ENCODE data around the gene PDE12.

The PDE12 gene

GRCh38 chr3:57555738-57556458 is at the start of gene PDE12:
PDE12 (plus strand) TSS chr3:57556274; CDS start chr3:57556380, 106 bp downstream.
- H3K4me1 ChIP-seq (ENCODE audit: control insufficient read depth, insufficient read depth, low read length): peaks cover 12% of the 10 kb centered on the region
- peak within 1 kb of the TSS; percentile 96 for H3K4me3 ChIP-seq (ENCODE audit: low read length)
- H3K27ac ChIP-seq (ENCODE audit: low read depth, low read length): peak within 1 kb of the TSS; percentile 92
- no peaks in the 10 kb centered on the region for H3K27me3 ChIP-seq (ENCODE audit: control insufficient read depth, insufficient read depth, low read length)
- H3K9ac ChIP-seq (ENCODE audit: low read length): peak within 1 kb of the TSS; percentile 92
- H3K36me3 ChIP-seq (ENCODE audit: control insufficient read depth, insufficient read depth, low read length): peaks cover 5% of the 10 kb centered on the region

- Histone ChIP-seq H3K9ac (ENCODE audit: low read length) (no peak overlapping the region), H3K4me1 (ENCODE audit: control insufficient read depth, insufficient read depth, low read length) (no peaks in the 10 kb centered on the region), H3K27me3 (ENCODE audit: control insufficient read depth, insufficient read depth, low read length) (no peaks in the 10 kb centered on the region), H3K36me3 (ENCODE audit: control insufficient read depth, insufficient read depth, low read length) (no peaks in the 10 kb centered on the region), H3K27ac (ENCODE audit: low read depth, low read length) (no peak overlapping the region), H3K4me3 (ENCODE audit: low read length) (no peak overlapping the region)
Observed at GRCh38 chr3:57512166-57512565, 43.9 kb upstream of the PDE12 start.

- no peak overlapping the region for H3K9ac ChIP-seq (ENCODE audit: low read length)
- H3K36me3 ChIP-seq (ENCODE audit: control insufficient read depth, insufficient read depth, low read length): no peaks in the 10 kb centered on the region
- no peak overlapping the region for H3K4me3 ChIP-seq (ENCODE audit: low read length)
- no peaks in the 10 kb centered on the region for H3K4me1 ChIP-seq (ENCODE audit: control insufficient read depth, insufficient read depth, low read length)
- no peak overlapping the region for H3K27ac ChIP-seq (ENCODE audit: low read depth, low read length)
- H3K27me3 ChIP-seq (ENCODE audit: control insufficient read depth, insufficient read depth, low read length): no peaks in the 10 kb centered on the region
Observed at GRCh38 chr3:57518276-57518915, 37.7 kb upstream of the PDE12 start.

- Histone ChIP-seq H3K36me3 (ENCODE audit: control insufficient read depth, insufficient read depth, low read length) (no peaks in the 10 kb centered on the region), H3K4me1 (ENCODE audit: control insufficient read depth, insufficient read depth, low read length) (no peaks in the 10 kb centered on the region), H3K9ac (ENCODE audit: low read length) (no peak overlapping the region)
Observed at GRCh38 chr3:57530071-57530608, 25.9 kb upstream of the PDE12 start.

GRCh38 chr3:57538465-57538864 is 17.6 kb upstream of the PDE12 start:
- Histone ChIP-seq H3K36me3 (ENCODE audit: control insufficient read depth, insufficient read depth, low read length) (no peaks in the 10 kb centered on the region), H3K4me3 (ENCODE audit: low read length) (no peak overlapping the region), H3K27ac (ENCODE audit: low read depth, low read length) (no peak overlapping the region), H3K4me1 (ENCODE audit: control insufficient read depth, insufficient read depth, low read length) (no peaks in the 10 kb centered on the region), H3K27me3 (ENCODE audit: control insufficient read depth, insufficient read depth, low read length) (no peaks in the 10 kb centered on the region), H3K9ac (ENCODE audit: low read length) (no peak overlapping the region)

More at GRCh38 chr3:57530071-57530608, 25.9 kb upstream of the PDE12 start:
- no peak overlapping the region for H3K27ac ChIP-seq (ENCODE audit: low read depth, low read length)
- H3K27me3 ChIP-seq (ENCODE audit: control insufficient read depth, insufficient read depth, low read length): no peaks in the 10 kb centered on the region
- H3K4me3 ChIP-seq (ENCODE audit: low read length): no peak overlapping the region

- no peak within 1 kb of the TSS for H3K9ac ChIP-seq (ENCODE audit: low read length)
- H3K36me3 ChIP-seq (ENCODE audit: control insufficient read depth, insufficient read depth, low read length): no peaks in the 10 kb centered on the region
- no peaks in the 10 kb centered on the region for H3K27me3 ChIP-seq (ENCODE audit: control insufficient read depth, insufficient read depth, low read length)
- H3K27ac ChIP-seq (ENCODE audit: low read depth, low read length): no peak within 1 kb of the TSS
- no peaks in the 10 kb centered on the region for H3K4me1 ChIP-seq (ENCODE audit: control insufficient read depth, insufficient read depth, low read length)
- H3K4me3 ChIP-seq (ENCODE audit: low read length): peak within 1 kb of the TSS; percentile 29
Observed at GRCh38 chr3:57544181-57545125, 11.6 kb upstream of the PDE12 start, which contains the start of gene DNAH12. DNAH12 (minus strand) TSS chr3:57544344; CDS start chr3:57542870, 1,474 bp downstream.

- Histone ChIP-seq H3K4me3 (ENCODE audit: low read length) (no peak overlapping the region), H3K27ac (ENCODE audit: low read depth, low read length) (no peak overlapping the region), H3K9ac (ENCODE audit: low read length) (no peak overlapping the region), H3K27me3 (ENCODE audit: control insufficient read depth, insufficient read depth, low read length) (no peaks in the 10 kb centered on the region), H3K4me1 (ENCODE audit: control insufficient read depth, insufficient read depth, low read length) (no peaks in the 10 kb centered on the region), H3K36me3 (ENCODE audit: control insufficient read depth, insufficient read depth, low read length) (no peaks in the 10 kb centered on the region)
Observed at GRCh38 chr3:57545636-57546268, 10.3 kb upstream of the PDE12 start.

- no peak overlapping the region for H3K9ac ChIP-seq (ENCODE audit: low read length)
- H3K27ac ChIP-seq (ENCODE audit: low read depth, low read length): no peak overlapping the region
- no peak overlapping the region for H3K4me3 ChIP-seq (ENCODE audit: low read length)
- no peaks in the 10 kb centered on the region for H3K27me3 ChIP-seq (ENCODE audit: control insufficient read depth, insufficient read depth, low read length)
- H3K4me1 ChIP-seq (ENCODE audit: control insufficient read depth, insufficient read depth, low read length): no peaks in the 10 kb centered on the region
- no peaks in the 10 kb centered on the region for H3K36me3 ChIP-seq (ENCODE audit: control insufficient read depth, insufficient read depth, low read length)
Observed at GRCh38 chr3:57546616-57547015, 9.5 kb upstream of the PDE12 start.

- Histone ChIP-seq H3K4me3 (ENCODE audit: low read length) (peak overlapping the region; percentile 96), H3K27me3 (ENCODE audit: control insufficient read depth, insufficient read depth, low read length) (no peaks in the 10 kb centered on the region), H3K36me3 (ENCODE audit: control insufficient read depth, insufficient read depth, low read length) (peaks cover 5% of the 10 kb centered on the region), H3K4me1 (ENCODE audit: control insufficient read depth, insufficient read depth, low read length) (peaks cover 12% of the 10 kb centered on the region), H3K27ac (ENCODE audit: low read depth, low read length) (peak overlapping the region; percentile 92), H3K9ac (ENCODE audit: low read length) (peak overlapping the region; percentile 85)
Observed at GRCh38 chr3:57555306-57555705, 768 bp upstream of the PDE12 start.

GRCh38 chr3:57556459-57557084 is 498 bp downstream of the PDE12 start:
- Histone ChIP-seq H3K27me3 (ENCODE audit: control insufficient read depth, insufficient read depth, low read length) (no peaks in the 10 kb centered on the region), H3K27ac (ENCODE audit: low read depth, low read length) (peak overlapping the region; percentile 92), H3K4me3 (ENCODE audit: low read length) (peak overlapping the region; percentile 96), H3K9ac (ENCODE audit: low read length) (peak overlapping the region; percentile 92), H3K4me1 (ENCODE audit: control insufficient read depth, insufficient read depth, low read length) (peaks cover 12% of the 10 kb centered on the region), H3K36me3 (ENCODE audit: control insufficient read depth, insufficient read depth, low read length) (peaks cover 5% of the 10 kb centered on the region)

GRCh38 chr3:57557085-57557537 is 1.0 kb downstream of the PDE12 start:
- Histone ChIP-seq H3K9ac (ENCODE audit: low read length) (peak overlapping the region; percentile 92), H3K4me3 (ENCODE audit: low read length) (peak overlapping the region; percentile 96), H3K27me3 (ENCODE audit: control insufficient read depth, insufficient read depth, low read length) (no peaks in the 10 kb centered on the region), H3K27ac (ENCODE audit: low read depth, low read length) (peak overlapping the region; percentile 92), H3K4me1 (ENCODE audit: control insufficient read depth, insufficient read depth, low read length) (peaks cover 12% of the 10 kb centered on the region), H3K36me3 (ENCODE audit: control insufficient read depth, insufficient read depth, low read length) (peaks cover 5% of the 10 kb centered on the region)
